H9 (cell line): ENCODE results near the gene CCDC126. TPM values are rescaled to one million over a fixed set of nuclear protein-coding genes. Genes with fewer than 3 reads are reported as not detected.

Source experiments
- DNase-seq: peaks from one replicate; pipeline ENCODE4 v3.0.0-alpha.2; 2017
- H2AFZ ChIP-seq: one replicate; pipeline ENCODE4 v1.6.1; 2013; ENCODE audit warnings: mild to moderate bottlenecking, low read length, control low read depth, moderate library complexity
- H2AK5ac ChIP-seq: 2 replicates; pipeline ENCODE4 v1.6.1; 2013; ENCODE audit warnings: low read length, control low read depth, mixed read lengths; ENCODE audit not compliant: insufficient read length
- H2BK120ac ChIP-seq: one replicate; pipeline ENCODE4 v1.6.1; 2013; ENCODE audit warnings: low read depth, mild to moderate bottlenecking, low read length, control low read depth, inconsistent platforms; ENCODE audit not compliant: poor library complexity, severe bottlenecking
- H2BK12ac ChIP-seq: 2 replicates; pipeline ENCODE4 v1.6.1; 2013; ENCODE audit warnings: low read length, control low read depth, mixed read lengths, low read depth; ENCODE audit not compliant: insufficient read length
- H2BK15ac ChIP-seq: 2 replicates; pipeline ENCODE4 v1.6.1; 2013; ENCODE audit warnings: low read depth, low read length, control low read depth
- H2BK20ac ChIP-seq: one replicate; pipeline ENCODE4 v1.6.1; 2013; ENCODE audit warnings: low read depth, mild to moderate bottlenecking, low read length, control low read depth, inconsistent platforms; ENCODE audit not compliant: poor library complexity, severe bottlenecking
- H2BK5ac ChIP-seq: 2 replicates; pipeline ENCODE4 v1.6.1; 2013; ENCODE audit warnings: low read length, control low read depth, mixed read lengths; ENCODE audit not compliant: insufficient read length
- H3K14ac ChIP-seq: 2 replicates; pipeline ENCODE4 v1.6.1; 2013; ENCODE audit warnings: low read length, control low read depth; ENCODE audit not compliant: insufficient read depth
- H3K18ac ChIP-seq: 2 replicates; pipeline ENCODE4 v1.6.1; 2013; ENCODE audit warnings: low read depth, mild to moderate bottlenecking, mixed read lengths, low read length, control low read depth; ENCODE audit not compliant: insufficient read length
- H3K23ac ChIP-seq: 2 replicates; pipeline ENCODE4 v1.6.1; 2013; ENCODE audit warnings: low read length, control low read depth, mixed read lengths, low read depth; ENCODE audit not compliant: insufficient read length
- H3K23me2 ChIP-seq: 2 replicates; pipeline ENCODE4 v1.6.1; 2013; ENCODE audit warnings: low read depth, mild to moderate bottlenecking, mixed read lengths, low read length, control low read depth; ENCODE audit not compliant: insufficient read length, poor library complexity, severe bottlenecking
- H3K27ac ChIP-seq: 2 replicates; pipeline ENCODE4 v1.5.1; 2013; ENCODE audit warnings: low read length, control low read depth, mixed read lengths, low read depth; ENCODE audit not compliant: insufficient read length
- H3K27me3 ChIP-seq: 2 replicates; pipeline ENCODE4 v1.6.1; 2013; ENCODE audit warnings: low read length, control low read depth, inconsistent platforms; ENCODE audit not compliant: insufficient read depth
- H3K4ac ChIP-seq: 2 replicates; pipeline ENCODE4 v1.6.1; 2013; ENCODE audit warnings: low read depth, mild to moderate bottlenecking, control low read depth, inconsistent platforms, low read length, moderate library complexity
- H3K4me1 ChIP-seq: 2 replicates; pipeline ENCODE4 v1.6.1; 2013; ENCODE audit warnings: low read length, control low read depth, inconsistent platforms; ENCODE audit not compliant: insufficient read depth
- H3K4me2 ChIP-seq: 2 replicates; pipeline ENCODE4 v1.6.1; 2013; ENCODE audit warnings: low read length, control low read depth, mixed read lengths; ENCODE audit not compliant: insufficient read length, insufficient read depth
- H3K56ac ChIP-seq: 2 replicates; pipeline ENCODE4 v1.6.1; 2013; ENCODE audit warnings: low read depth, mild to moderate bottlenecking, mixed read lengths, low read length, control low read depth; ENCODE audit not compliant: insufficient read length
- H3K79me1 ChIP-seq: 2 replicates; pipeline ENCODE4 v1.6.1; 2013; ENCODE audit warnings: low read depth, mild to moderate bottlenecking, moderate library complexity, low read length, control low read depth, inconsistent platforms; ENCODE audit not compliant: insufficient read depth, poor library complexity, severe bottlenecking
- H3K79me2 ChIP-seq: 2 replicates; pipeline ENCODE4 v1.6.1; 2013; ENCODE audit warnings: low read length, control low read depth, inconsistent platforms; ENCODE audit not compliant: insufficient read depth
- H3K9ac ChIP-seq: 2 replicates; pipeline ENCODE4 v1.6.1; 2013; ENCODE audit warnings: low read length, control low read depth, mixed read lengths; ENCODE audit not compliant: insufficient read length; ENCODE audit errors: extremely low read depth
- H3K9me3 ChIP-seq: one replicate; pipeline ENCODE4 v1.6.1; 2013; ENCODE audit warnings: low read depth, low read length, inconsistent platforms; ENCODE audit not compliant: control insufficient read depth
- H3T11ph ChIP-seq: one replicate; pipeline ENCODE4 v1.6.1; 2013; ENCODE audit warnings: mild to moderate bottlenecking, low read length, control low read depth, inconsistent platforms
- H4K20me1 ChIP-seq: one replicate; pipeline ENCODE4 v1.6.1; 2013; ENCODE audit not compliant: control insufficient read depth, insufficient read length, insufficient read depth
- H4K5ac ChIP-seq: 2 replicates; pipeline ENCODE4 v1.6.1; 2013; ENCODE audit warnings: low read depth, mild to moderate bottlenecking, mixed read lengths, low read length, control low read depth; ENCODE audit not compliant: insufficient read length
- H4K8ac ChIP-seq: replicated peaks from 2 replicates; pipeline ENCODE4 v1.6.1; 2013; ENCODE audit warnings: low read length, control low read depth, mixed read lengths, low read depth; ENCODE audit not compliant: insufficient read length
- H4K91ac ChIP-seq: 2 replicates; pipeline ENCODE4 v1.6.1; 2013; ENCODE audit warnings: low read depth, mild to moderate bottlenecking, moderate library complexity, mixed read lengths, low read length, control low read depth; ENCODE audit not compliant: insufficient read length
- H3K27ac Mint-ChIP-seq, 3 experiments: 2 replicates in 2 of 3; 3 replicates in 1 of 3; pipeline ENCODE4 v1.8.0; 2020 to 2021; ENCODE audit warnings: mixed read lengths in 3 of 3, mild to moderate bottlenecking in 1 of 3, moderate library complexity in 1 of 3
- H3K27me3 Mint-ChIP-seq: 2 replicates; pipeline ENCODE4 v1.8.0; 2021; ENCODE audit warnings: low read depth, mild to moderate bottlenecking, moderate library complexity, mixed read lengths
- H3K36me3 Mint-ChIP-seq, 3 experiments: 2 replicates in 2 of 3; 3 replicates in 1 of 3; pipeline ENCODE4 v1.8.0; 2020 to 2021; ENCODE audit warnings: low read depth in 3 of 3, mixed read lengths in 3 of 3; ENCODE audit not compliant: insufficient read depth in 1 of 3
- H3K4me1 Mint-ChIP-seq, 2 experiments: 2 replicates each; pipeline ENCODE4 v1.8.0; 2020; ENCODE audit warnings: mixed read lengths in 2 of 2
- H3K4me3 Mint-ChIP-seq, 2 experiments: 2 replicates in 1 of 2; 3 replicates in 1 of 2; pipeline ENCODE4 v1.8.0; 2020 to 2021; ENCODE audit warnings: mild to moderate bottlenecking in 2 of 2, mixed read lengths in 2 of 2, moderate library complexity in 1 of 2
- H3K9me3 Mint-ChIP-seq, 2 experiments: 2 replicates in 1 of 2; 3 replicates in 1 of 2; pipeline ENCODE4 v1.8.0; 2020; ENCODE audit warnings: mild to moderate bottlenecking in 2 of 2, mixed read lengths in 2 of 2, moderate library complexity in 1 of 2
- WGBS: extraction: QIAGEN DNeasy Blood & Tissue Kit; methylation state at CpG from one replicate; pipeline ENCODE4 v1.1.7; 2013; ENCODE audit warnings: missing lambda C conversion rate, low lambda C conversion rate, mixed read lengths; ENCODE audit not compliant: insufficient read length; ENCODE audit errors: extremely low coverage; 5-methylcytosine and 5-hydroxymethylcytosine counted together
- total RNA-seq: library from RNA; stranded (reverse); gene quantifications from 2 replicates; pipeline ENCODE4 v1.2.1, GENCODE V29; 2021
- TF ChIP-seq, protein P1 (sequence below): fragments of 200-600 bp; sonication (generic); conservative IDR thresholded peaks from 3 replicates; pipeline ENCODE4 v1.8.0; 2021; ENCODE audit warnings: antibody characterized with exemption, mild to moderate bottlenecking

Gene CCDC126
- total RNA-seq, 1 experiment from 2014 or later: 4.0 TPM

DNA sequence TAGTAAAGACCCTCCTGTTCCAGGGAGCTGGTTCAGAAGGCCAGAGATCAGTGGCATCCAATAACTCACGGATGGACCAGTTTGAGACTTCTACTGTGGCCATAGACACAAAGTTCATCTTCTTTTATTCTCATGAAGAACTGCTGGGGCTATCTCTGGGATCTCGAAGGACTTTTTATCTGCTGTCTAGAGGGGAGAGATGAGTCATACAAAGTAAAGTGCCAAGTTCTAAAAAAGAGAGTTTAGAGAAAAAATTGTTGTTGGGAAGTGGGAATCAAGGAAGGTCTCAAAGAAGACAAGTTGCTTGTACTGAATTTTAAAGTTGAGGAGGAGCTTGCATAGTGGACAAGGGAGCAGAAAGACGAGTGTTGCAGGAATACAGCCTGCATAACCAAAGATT lies 74.9 kb downstream of the CCDC126 start:
- Histone ChIP-seq H3K23me2 (no peaks in the 10 kb centered on the region), H4K91ac (no peak overlapping the region), H3K79me1 (no peaks in the 10 kb centered on the region), H3K27ac (no peak overlapping the region), H3K14ac (no peak overlapping the region), H2AK5ac (no peak overlapping the region), H3K9me3 (no peaks in the 10 kb centered on the region), H3K56ac (no peak overlapping the region), H3K9ac (no peak overlapping the region), H2BK15ac (no peak overlapping the region), H3K23ac (no peak overlapping the region), H3K4me2 (no peak overlapping the region), H3K4me1 (no peaks in the 10 kb centered on the region), H4K5ac (no peak overlapping the region), H2BK20ac (no peak overlapping the region), H3K18ac (no peak overlapping the region), H4K20me1 (no peaks in the 10 kb centered on the region), H3K27me3 (no peaks in the 10 kb centered on the region), H3T11ph (no peak overlapping the region), H2AFZ (no peak overlapping the region), H2BK120ac (no peak overlapping the region), H3K79me2 (no peaks in the 10 kb centered on the region), H2BK5ac (no peak overlapping the region), H4K8ac (no peak overlapping the region), H2BK12ac (no peak overlapping the region), H3K4ac (no peak overlapping the region)
- no CpG with 5 or more reads among the region's 3 CpGs for WGBS
- H3K36me3 Mint-ChIP-seq: no peaks in the 10 kb centered on the region
- no peaks in the 10 kb centered on the region for H3K9me3 Mint-ChIP-seq
- no peak overlapping the region for H3K27ac Mint-ChIP-seq
- H3K27me3 Mint-ChIP-seq: peaks cover 5% of the 10 kb centered on the region; the same call in 1 of the 2 replicates
- H3K4me1 Mint-ChIP-seq: no peaks in the 10 kb centered on the region
- DNase-seq: no peak
- no peak overlapping the region for H3K4me3 Mint-ChIP-seq
- TF ChIP-seq, protein P1, sequence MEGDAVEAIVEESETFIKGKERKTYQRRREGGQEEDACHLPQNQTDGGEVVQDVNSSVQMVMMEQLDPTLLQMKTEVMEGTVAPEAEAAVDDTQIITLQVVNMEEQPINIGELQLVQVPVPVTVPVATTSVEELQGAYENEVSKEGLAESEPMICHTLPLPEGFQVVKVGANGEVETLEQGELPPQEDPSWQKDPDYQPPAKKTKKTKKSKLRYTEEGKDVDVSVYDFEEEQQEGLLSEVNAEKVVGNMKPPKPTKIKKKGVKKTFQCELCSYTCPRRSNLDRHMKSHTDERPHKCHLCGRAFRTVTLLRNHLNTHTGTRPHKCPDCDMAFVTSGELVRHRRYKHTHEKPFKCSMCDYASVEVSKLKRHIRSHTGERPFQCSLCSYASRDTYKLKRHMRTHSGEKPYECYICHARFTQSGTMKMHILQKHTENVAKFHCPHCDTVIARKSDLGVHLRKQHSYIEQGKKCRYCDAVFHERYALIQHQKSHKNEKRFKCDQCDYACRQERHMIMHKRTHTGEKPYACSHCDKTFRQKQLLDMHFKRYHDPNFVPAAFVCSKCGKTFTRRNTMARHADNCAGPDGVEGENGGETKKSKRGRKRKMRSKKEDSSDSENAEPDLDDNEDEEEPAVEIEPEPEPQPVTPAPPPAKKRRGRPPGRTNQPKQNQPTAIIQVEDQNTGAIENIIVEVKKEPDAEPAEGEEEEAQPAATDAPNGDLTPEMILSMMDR: no peak
